Activated B cell treated with CpG ODN at 0.5 μM for 24 hours (primary cell): ENCODE data around the gene DUSP3. TPM values are rescaled to one million over a fixed set of nuclear protein-coding genes. Genes with fewer than 3 reads are reported as not detected.

Experiments
- ATAC-seq: fragments of 200-7000 bp; cut with Tn5 transposase; one replicate; pipeline ENCODE4 v1.10.0; 2021; ENCODE audit warnings: low read depth, mild to moderate bottlenecking, moderate library complexity
- CTCF ChIA-PET: fragments of 350-600 bp; sonication (Branson Sonifier 250); formaldehyde crosslinking; loops from one replicate; lab custom pipeline; 2021; ENCODE audit warnings: antibody characterized with exemption; lab: Charles Lee
- POLR2A ChIA-PET: fragments of 350-600 bp; sonication (Branson Sonifier 250); formaldehyde crosslinking; loops from one replicate; lab custom pipeline; 2021; ENCODE audit warnings: antibody characterized with exemption; lab: Charles Lee
- DNase-seq: peaks from one replicate; pipeline ENCODE4 v3.0.0; 2022
- H3K27ac Mint-ChIP-seq: one replicate; pipeline ENCODE4 v1.8.0; 2020; ENCODE audit warnings: mixed read lengths
- H3K27me3 Mint-ChIP-seq: one replicate; pipeline ENCODE4 v1.8.0; 2021; ENCODE audit warnings: mixed read lengths
- H3K36me3 Mint-ChIP-seq: one replicate; pipeline ENCODE4 v1.8.0; 2021; ENCODE audit warnings: low read depth, mixed read lengths
- H3K4me1 Mint-ChIP-seq: one replicate; pipeline ENCODE4 v1.8.0; 2021; ENCODE audit warnings: mixed read lengths
- H3K4me3 Mint-ChIP-seq: one replicate; pipeline ENCODE4 v1.8.0; 2020; ENCODE audit warnings: mild to moderate bottlenecking, mixed read lengths
- H3K9me3 Mint-ChIP-seq: one replicate; pipeline ENCODE4 v1.8.0; 2020; ENCODE audit warnings: mixed read lengths
- CTCF ChIP-seq: fragments of 200-600 bp; IDR thresholded peaks from one replicate; pipeline ENCODE4 v1.8.0; 2022; ENCODE audit warnings: antibody characterized with exemption, mild to moderate bottlenecking
- intact Hi-C: fragments of 100-400 bp; cut with micrococcal nuclease; formaldehyde crosslinking; loops from one replicate; pipeline ENCODE4 v1.15.1; 2024
- total RNA-seq: library from RNA; stranded (reverse); gene quantifications from 2 replicates; pipeline ENCODE4 v1.2.3, GENCODE V29; 2022

DUSP3 gene
- total RNA-seq, 1 donor from 2014 or later: 16.6 TPM

- Mint-ChIP-seq H3K27ac (no peak overlapping the region), H3K27me3 (peaks cover 25% of the 10 kb centered on the region), H3K36me3 (peaks cover 3% of the 10 kb centered on the region), H3K4me1 (peaks cover 28% of the 10 kb centered on the region), H3K9me3 (no peaks in the 10 kb centered on the region), H3K4me3 (no peak overlapping the region)
- POLR2A ChIA-PET: no interaction called here
- DNase-seq: no peak
- ATAC-seq: no peak
- TF ChIP-seq CTCF: no peak
- CTCF ChIA-PET: interaction anchor here (0.6 kb wide), 1 partner anchor 43 kb away, joined by 3 read pairs; no protein-coding TSS in a partner anchor
- intact Hi-C loops: no loop called here
These were observed 60.9 kb downstream of the DUSP3 start for GRCh38 chr17:43717913-43718312.

Other genes with a start within 250 kb of the DUSP3 start
- gene ETV4, start 232.6 kb downstream of the DUSP3 start, total RNA-seq: 0.10 TPM in 1 of 2 replicates, not detected in the other
- gene MEOX1, start 117.1 kb downstream of the DUSP3 start, total RNA-seq: not detected in 2 replicates
- gene SOST, start 20.2 kb downstream of the DUSP3 start, total RNA-seq: not detected in 2 replicates
- not detected in 2 replicates for gene CFAP97D1, start 1.5 kb upstream of the DUSP3 start, total RNA-seq
- gene MPP3, start 54.2 kb upstream of the DUSP3 start, total RNA-seq: not detected in 2 replicates
- gene CD300LG, start 68.2 kb upstream of the DUSP3 start, total RNA-seq: not detected in 2 replicates
- gene MPP2, start 128.6 kb upstream of the DUSP3 start, total RNA-seq: not detected in 2 replicates
- gene PPY, start 163.5 kb upstream of the DUSP3 start, total RNA-seq: not detected in 2 replicates
- gene PYY, start 175.0 kb upstream of the DUSP3 start, total RNA-seq: not detected in 2 replicates
- gene NAGS, start 225.6 kb upstream of the DUSP3 start, total RNA-seq: 1.0 and 1.2 TPM in 2 replicates
- gene TMEM101, start 236.0 kb upstream of the DUSP3 start, total RNA-seq: 23.0 and 24.6 TPM in 2 replicates